Measurements from ENCODE around the gene LTA.
A peak's percentile ranks its signal among the peaks of the same experiment; 100 is the strongest.

Gene LTA

GRCh38 chr6:31578184-31579118 is 6.4 kb downstream of the LTA start:
- H3K4me1 ChIP-seq (ENCODE audit: control insufficient read depth, insufficient read depth, low read depth, low read length), result peaks cover 22% of the 10 kb centered on the region
- peaks cover 10% of the 10 kb centered on the region for H3K79me1 ChIP-seq (replicated peaks; ENCODE audit: low read length, poor library complexity, severe bottlenecking)
- H3K4me3 ChIP-seq (ENCODE audit: insufficient read depth in 1 of 2, low read depth in 1 of 2, low read length in 2 of 2), result no peak overlapping the region
- WGBS, result 82% methylated on average over 12 of the region's 12 CpGs
- H3K23ac ChIP-seq (ENCODE audit: low read length in 2 of 2), result no peak overlapping the region
- no peak overlapping the region for H2AK5ac ChIP-seq (ENCODE audit: low read length, severe bottlenecking)
- no peak overlapping the region for H3K4me2 ChIP-seq (ENCODE audit: low read length, poor library complexity, severe bottlenecking)
- peaks cover 0 to 6% of the 10 kb centered on the region in 2 experiments for H3K27me3 ChIP-seq (ENCODE audit: control insufficient read depth in 1 of 2, insufficient read depth in 1 of 2, low read length in 2 of 2)
- H3K18ac ChIP-seq (ENCODE audit: low read depth in 1 of 2, low read length in 2 of 2), result no peak overlapping the region
- no peak overlapping the region for H2BK5ac ChIP-seq (ENCODE audit: low read depth, low read length, poor library complexity, severe bottlenecking)
- H3K27ac ChIP-seq (ENCODE audit: low read length, poor library complexity, severe bottlenecking), result no peak overlapping the region
- H3K14ac ChIP-seq (ENCODE audit: low read length in 2 of 2), result no peak overlapping the region
- H3K9me3 ChIP-seq (ENCODE audit: control insufficient read depth, low read length), result no peaks in the 10 kb centered on the region
- H2BK120ac ChIP-seq (ENCODE audit: low read depth, low read length), result no peak overlapping the region
- H3K9ac ChIP-seq (ENCODE audit: low read length), result no peak overlapping the region
- H4K8ac ChIP-seq (ENCODE audit: low read length), result no peak overlapping the region
- no peak overlapping the region for H4K91ac ChIP-seq (ENCODE audit: low read length)
- no peak overlapping the region for H2BK12ac ChIP-seq (ENCODE audit: low read length in 2 of 2)
- H3K36me3 ChIP-seq (ENCODE audit: control insufficient read depth in 1 of 2, insufficient read depth in 2 of 2, low read depth in 1 of 2, low read length in 2 of 2), result no peaks in the 10 kb centered on the region
- H2BK15ac ChIP-seq (ENCODE audit: low read depth, poor library complexity, severe bottlenecking), result no peak overlapping the region
- peak; percentile 38 for DNase-seq
- H3K4ac ChIP-seq (ENCODE audit: low read depth in 1 of 2, low read length in 2 of 2), result no peak overlapping the region
- H2AFZ ChIP-seq (ENCODE audit: low read depth, low read length), result no peak overlapping the region

GRCh38 chr6:31579119-31579505 is 7.0 kb downstream of the LTA start:
- WGBS, result 92% methylated on average over 3 of the region's 3 CpGs
- no peak overlapping the region for H3K9ac ChIP-seq (ENCODE audit: low read length)
- no peak overlapping the region for H3K14ac ChIP-seq (ENCODE audit: low read length in 2 of 2)
- peaks cover 22% of the 10 kb centered on the region for H3K4me1 ChIP-seq (ENCODE audit: control insufficient read depth, insufficient read depth, low read depth, low read length)
- no peak overlapping the region for H2AK5ac ChIP-seq (ENCODE audit: low read length, severe bottlenecking)
- H2BK12ac ChIP-seq (ENCODE audit: low read length in 2 of 2), result no peak overlapping the region
- H3K27me3 ChIP-seq (ENCODE audit: control insufficient read depth in 1 of 2, insufficient read depth in 1 of 2, low read length in 2 of 2), result no peaks in the 10 kb centered on the region
- H3K9me3 ChIP-seq (ENCODE audit: control insufficient read depth, low read length), result no peaks in the 10 kb centered on the region
- no peak overlapping the region for H2BK15ac ChIP-seq (ENCODE audit: low read depth, poor library complexity, severe bottlenecking)
- H4K8ac ChIP-seq (ENCODE audit: low read length), result no peak overlapping the region
- H2BK5ac ChIP-seq (ENCODE audit: low read depth, low read length, poor library complexity, severe bottlenecking), result no peak overlapping the region
- H3K18ac ChIP-seq (ENCODE audit: low read depth in 1 of 2, low read length in 2 of 2), result no peak overlapping the region
- no peak overlapping the region for H2BK120ac ChIP-seq (ENCODE audit: low read depth, low read length)
- H3K4me2 ChIP-seq (ENCODE audit: low read length, poor library complexity, severe bottlenecking), result no peak overlapping the region
- H3K79me1 ChIP-seq (replicated peaks; ENCODE audit: low read length, poor library complexity, severe bottlenecking), result peaks cover 10% of the 10 kb centered on the region
- no peak for DNase-seq
- no peak overlapping the region for H3K4me3 ChIP-seq (ENCODE audit: insufficient read depth in 1 of 2, low read depth in 1 of 2, low read length in 2 of 2)
- no peak overlapping the region for H3K27ac ChIP-seq (ENCODE audit: low read length, poor library complexity, severe bottlenecking)
- no peak overlapping the region for H4K91ac ChIP-seq (ENCODE audit: low read length)
- no peak overlapping the region for H2AFZ ChIP-seq (ENCODE audit: low read depth, low read length)
- H3K36me3 ChIP-seq (ENCODE audit: control insufficient read depth in 1 of 2, insufficient read depth in 2 of 2, low read depth in 1 of 2, low read length in 2 of 2), result no peaks in the 10 kb centered on the region
- H3K4ac ChIP-seq (ENCODE audit: low read depth in 1 of 2, low read length in 2 of 2), result no peak overlapping the region
- no peak overlapping the region for H3K23ac ChIP-seq (ENCODE audit: low read length in 2 of 2)

- Histone ChIP-seq H3K36me3 (ENCODE audit: control insufficient read depth in 1 of 2, insufficient read depth in 2 of 2, low read depth in 1 of 2, low read length in 2 of 2) (no peaks in the 10 kb centered on the region), H3K9me3 (ENCODE audit: control insufficient read depth, low read length) (no peaks in the 10 kb centered on the region), H4K91ac (ENCODE audit: low read length) (no peak overlapping the region), H2AK5ac (ENCODE audit: low read length, severe bottlenecking) (no peak overlapping the region), H3K27ac (ENCODE audit: low read length, poor library complexity, severe bottlenecking) (no peak overlapping the region), H2BK15ac (ENCODE audit: low read depth, poor library complexity, severe bottlenecking) (peak overlapping the region; percentile 18), H2AFZ (ENCODE audit: low read depth, low read length) (no peak overlapping the region), H2BK12ac (ENCODE audit: low read length in 2 of 2) (no peak overlapping the region), H3K9ac (ENCODE audit: low read length) (no peak overlapping the region), H2BK5ac (ENCODE audit: low read depth, low read length, poor library complexity, severe bottlenecking) (no peak overlapping the region), H3K4me3 (ENCODE audit: insufficient read depth in 1 of 2, low read depth in 1 of 2, low read length in 2 of 2) (peak overlapping the region in 1 of 2 experiments; percentile 97), H3K79me1 (replicated peaks; ENCODE audit: low read length, poor library complexity, severe bottlenecking) (peaks cover 10% of the 10 kb centered on the region), H2BK120ac (ENCODE audit: low read depth, low read length) (no peak overlapping the region), H3K23ac (ENCODE audit: low read length in 2 of 2) (no peak overlapping the region), H3K18ac (ENCODE audit: low read depth in 1 of 2, low read length in 2 of 2) (no peak overlapping the region), H3K4me2 (ENCODE audit: low read length, poor library complexity, severe bottlenecking) (no peak overlapping the region), H3K14ac (ENCODE audit: low read length in 2 of 2) (no peak overlapping the region), H4K8ac (ENCODE audit: low read length) (no peak overlapping the region), H3K27me3 (ENCODE audit: control insufficient read depth in 1 of 2, insufficient read depth in 1 of 2, low read length in 2 of 2) (no peaks in the 10 kb centered on the region), H3K4me1 (ENCODE audit: control insufficient read depth, insufficient read depth, low read depth, low read length) (peaks cover 22% of the 10 kb centered on the region), H3K4ac (ENCODE audit: low read depth in 1 of 2, low read length in 2 of 2) (no peak overlapping the region)
- DNase-seq, result no peak
- WGBS, result 94% methylated on average over 8 of the region's 8 CpGs
Measured at GRCh38 chr6:31579546-31580437, 7.7 kb downstream of the LTA start.

- Histone ChIP-seq H3K27ac (ENCODE audit: low read length, poor library complexity, severe bottlenecking) (no peak overlapping the region), H2BK12ac (ENCODE audit: low read length in 2 of 2) (peak overlapping the region; percentile 37 to 77), H2BK15ac (ENCODE audit: low read depth, poor library complexity, severe bottlenecking) (peak overlapping the region; percentile 35), H2AK5ac (ENCODE audit: low read length, severe bottlenecking) (no peak overlapping the region), H3K14ac (ENCODE audit: low read length in 2 of 2) (peak overlapping the region in 1 of 2 experiments; percentile 68), H4K8ac (ENCODE audit: low read length) (peak overlapping the region; percentile 97), H2BK5ac (ENCODE audit: low read depth, low read length, poor library complexity, severe bottlenecking) (no peak overlapping the region), H2BK120ac (ENCODE audit: low read depth, low read length) (peak overlapping the region; percentile 75), H2AFZ (ENCODE audit: low read depth, low read length) (peak overlapping the region; percentile 66), H3K79me1 (replicated peaks; ENCODE audit: low read length, poor library complexity, severe bottlenecking) (peaks cover 10% of the 10 kb centered on the region), H3K23ac (ENCODE audit: low read length in 2 of 2) (no peak overlapping the region), H3K4me3 (ENCODE audit: insufficient read depth in 1 of 2, low read depth in 1 of 2, low read length in 2 of 2) (peak overlapping the region; percentile 78 to 97), H3K4me2 (ENCODE audit: low read length, poor library complexity, severe bottlenecking) (peak overlapping the region; percentile 64), H4K91ac (ENCODE audit: low read length) (peak overlapping the region; percentile 81), H3K9ac (ENCODE audit: low read length) (peak overlapping the region; percentile 94), H3K36me3 (ENCODE audit: control insufficient read depth in 1 of 2, insufficient read depth in 2 of 2, low read depth in 1 of 2, low read length in 2 of 2) (no peaks in the 10 kb centered on the region), H3K18ac (ENCODE audit: low read depth in 1 of 2, low read length in 2 of 2) (peak overlapping the region in 1 of 2 experiments; percentile 85), H3K4me1 (ENCODE audit: control insufficient read depth, insufficient read depth, low read depth, low read length) (peaks cover 22% of the 10 kb centered on the region), H3K27me3 (ENCODE audit: control insufficient read depth in 1 of 2, insufficient read depth in 1 of 2, low read length in 2 of 2) (peaks cover 0 to 2% of the 10 kb centered on the region in 2 experiments), H3K4ac (ENCODE audit: low read depth in 1 of 2, low read length in 2 of 2) (peak overlapping the region in 1 of 2 experiments; percentile 6), H3K9me3 (ENCODE audit: control insufficient read depth, low read length) (no peaks in the 10 kb centered on the region)
- WGBS, result 73% methylated on average over 11 of the region's 11 CpGs
- DNase-seq, result no peak
Measured at GRCh38 chr6:31580438-31580740, 8.3 kb downstream of the LTA start.
